ENCODE results near the gene SLC25A30. TPM values are rescaled to one million over a fixed set of nuclear protein-coding genes. Genes with fewer than 3 reads are reported as not detected.

SLC25A30 gene
- total and polyA plus RNA-seq, 8 donors = 2.9 to 51.9 (median 7.3) TPM

DNA sequence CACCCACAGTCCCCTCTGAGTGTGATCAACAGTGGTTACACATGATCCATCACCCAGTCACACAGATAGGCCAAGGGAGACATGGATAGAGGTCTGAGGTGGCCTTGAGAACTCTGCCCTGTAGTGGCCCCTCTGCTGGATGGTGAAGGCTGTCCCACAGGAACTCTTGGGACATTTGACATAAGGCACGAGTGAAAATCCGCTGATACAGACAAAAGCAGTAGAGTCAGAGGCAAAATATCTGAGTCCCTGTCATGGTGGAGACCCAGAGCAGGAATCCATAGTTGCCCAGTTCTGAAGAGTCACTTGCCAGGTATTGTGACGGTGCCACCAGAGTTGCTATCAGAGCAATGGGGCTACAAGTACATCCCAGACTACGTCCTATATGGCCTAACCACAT lies 18.8 kb upstream of the SLC25A30 start:
- H3K27ac ChIP-seq = no peak overlapping the region
- WGBS, 5 donors = 88 to 98% (median 94%) methylated on average over 4 of the region's 4 CpGs
- H3K9me3 ChIP-seq = no peaks in the 10 kb centered on the region
- no peaks in the 10 kb centered on the region for H3K36me3 ChIP-seq
- DNase-seq = no peak
- peaks cover 0 to 15% (median 7%) of the 10 kb centered on the region in 4 donors for H3K4me1 ChIP-seq
- H3K4me3 ChIP-seq = no peak overlapping the region
- TF ChIP-seq POLR2AphosphoS5 (IDR thresholded peaks at IDR 0.05) (no peak), POLR2A (IDR thresholded peaks at IDR 0.05) (no peak), EP300 (IDR thresholded peaks at IDR 0.05) (no peak)
- TF ChIP-seq, protein P1, sequence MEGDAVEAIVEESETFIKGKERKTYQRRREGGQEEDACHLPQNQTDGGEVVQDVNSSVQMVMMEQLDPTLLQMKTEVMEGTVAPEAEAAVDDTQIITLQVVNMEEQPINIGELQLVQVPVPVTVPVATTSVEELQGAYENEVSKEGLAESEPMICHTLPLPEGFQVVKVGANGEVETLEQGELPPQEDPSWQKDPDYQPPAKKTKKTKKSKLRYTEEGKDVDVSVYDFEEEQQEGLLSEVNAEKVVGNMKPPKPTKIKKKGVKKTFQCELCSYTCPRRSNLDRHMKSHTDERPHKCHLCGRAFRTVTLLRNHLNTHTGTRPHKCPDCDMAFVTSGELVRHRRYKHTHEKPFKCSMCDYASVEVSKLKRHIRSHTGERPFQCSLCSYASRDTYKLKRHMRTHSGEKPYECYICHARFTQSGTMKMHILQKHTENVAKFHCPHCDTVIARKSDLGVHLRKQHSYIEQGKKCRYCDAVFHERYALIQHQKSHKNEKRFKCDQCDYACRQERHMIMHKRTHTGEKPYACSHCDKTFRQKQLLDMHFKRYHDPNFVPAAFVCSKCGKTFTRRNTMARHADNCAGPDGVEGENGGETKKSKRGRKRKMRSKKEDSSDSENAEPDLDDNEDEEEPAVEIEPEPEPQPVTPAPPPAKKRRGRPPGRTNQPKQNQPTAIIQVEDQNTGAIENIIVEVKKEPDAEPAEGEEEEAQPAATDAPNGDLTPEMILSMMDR (IDR thresholded peaks at IDR 0.05) = no peak
- intact Hi-C loops (cut with DNase I; ENCODE audit: low total_unique reads) = no loop called here
- no peaks in the 10 kb centered on the region for H3K27me3 ChIP-seq

DNA sequence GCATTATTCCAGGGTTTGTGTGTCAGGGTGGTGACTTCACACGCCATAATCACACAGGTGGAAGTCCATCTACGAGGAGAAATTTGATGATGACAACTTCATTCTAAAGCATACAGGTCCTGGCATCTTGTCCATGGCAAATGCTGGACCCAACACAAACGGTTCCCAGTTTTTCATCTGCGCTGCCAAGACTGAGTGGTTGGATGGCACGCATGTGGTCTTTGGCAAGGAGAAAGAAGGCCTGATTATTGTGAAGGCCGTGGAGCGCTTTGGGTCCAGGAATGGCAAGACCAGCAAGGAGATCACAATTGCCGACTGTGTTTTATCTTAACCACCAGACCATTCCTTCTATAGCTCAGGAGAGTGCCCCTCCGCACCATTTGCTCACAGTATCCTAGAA lies 18.2 kb upstream of the SLC25A30 start:
- H3K36me3 ChIP-seq = no peaks in the 10 kb centered on the region
- intact Hi-C loops (cut with DNase I; ENCODE audit: low total_unique reads) = no loop called here
- 84 to 89% (median 89%) methylated on average over 8 to 9 of the region's 9 CpGs for WGBS, 5 donors

DNA sequence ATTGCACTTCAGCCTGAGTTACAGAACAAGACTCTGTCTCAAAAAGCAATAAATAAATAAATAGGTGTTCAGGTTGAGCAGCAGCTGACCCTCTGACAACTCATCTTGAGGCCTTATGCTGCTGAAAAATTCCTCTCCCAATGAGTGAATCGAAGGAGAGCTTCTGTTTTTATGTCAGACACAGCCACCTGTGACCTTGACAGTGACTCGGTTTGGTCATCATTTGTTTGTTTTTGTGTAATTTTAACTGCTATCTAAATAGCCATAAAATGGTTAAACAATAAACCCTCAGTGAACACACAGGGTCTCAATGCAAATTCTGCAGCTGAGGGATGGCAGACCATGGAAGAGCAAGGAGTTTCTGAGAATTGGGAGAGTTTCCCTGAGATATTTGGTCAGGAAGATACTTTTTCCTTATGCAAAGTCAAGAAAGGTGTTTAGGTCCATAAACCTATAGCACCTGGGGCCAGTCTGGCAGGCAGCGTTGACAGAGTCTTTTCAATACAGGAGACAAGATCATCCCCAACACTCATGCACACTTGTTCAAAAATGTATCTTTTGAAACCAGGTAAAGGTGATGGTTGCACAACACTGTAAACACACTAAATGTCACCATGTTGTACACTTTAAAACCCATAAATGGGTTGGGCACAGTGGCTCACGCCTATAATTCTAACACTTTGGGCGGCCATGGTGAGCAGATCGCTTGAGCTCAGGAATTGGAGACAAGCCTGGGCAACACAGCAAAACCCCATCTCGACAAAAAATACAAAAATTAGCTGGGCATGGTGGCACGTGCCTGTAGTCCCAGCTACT lies 16.6 kb upstream of the SLC25A30 start:
- no peak for TF ChIP-seq POLR2AphosphoS5 (IDR thresholded peaks at IDR 0.05)
- TF ChIP-seq POLR2A (IDR thresholded peaks at IDR 0.05) = no peak
- TF ChIP-seq EP300 (IDR thresholded peaks at IDR 0.05) = no peak
- TF ChIP-seq, protein P1 (IDR thresholded peaks at IDR 0.05) = no peak
- Histone ChIP-seq H3K9me3 (no peaks in the 10 kb centered on the region), H3K36me3 (no peaks in the 10 kb centered on the region), H3K4me3 (no peak overlapping the region), H3K27ac (no peak overlapping the region), H3K27me3 (no peaks in the 10 kb centered on the region), H3K4me1 (no peaks in the 10 kb centered on the region)
- DNase-seq = no peak
- intact Hi-C loops (cut with DNase I; ENCODE audit: low total_unique reads) = no loop called here
- WGBS, 5 donors = 84 to 91% (median 87%) methylated on average over 8 of the region's 8 CpGs

More for the DNA sequence above, 18.2 kb upstream of the SLC25A30 start:
- Histone ChIP-seq H3K27ac (no peak overlapping the region), H3K4me3 (no peak overlapping the region), H3K4me1 (peaks cover 0 to 10% (median 6%) of the 10 kb centered on the region in 4 donors), H3K27me3 (no peaks in the 10 kb centered on the region), H3K9me3 (no peaks in the 10 kb centered on the region)
- DNase-seq = no peak
- TF ChIP-seq POLR2AphosphoS5 (IDR thresholded peaks at IDR 0.05) = no peak
- TF ChIP-seq EP300 (IDR thresholded peaks at IDR 0.05) = no peak
- no peak for TF ChIP-seq POLR2A (IDR thresholded peaks at IDR 0.05)
- TF ChIP-seq, protein P1 (IDR thresholded peaks at IDR 0.05) = no peak

DNA sequence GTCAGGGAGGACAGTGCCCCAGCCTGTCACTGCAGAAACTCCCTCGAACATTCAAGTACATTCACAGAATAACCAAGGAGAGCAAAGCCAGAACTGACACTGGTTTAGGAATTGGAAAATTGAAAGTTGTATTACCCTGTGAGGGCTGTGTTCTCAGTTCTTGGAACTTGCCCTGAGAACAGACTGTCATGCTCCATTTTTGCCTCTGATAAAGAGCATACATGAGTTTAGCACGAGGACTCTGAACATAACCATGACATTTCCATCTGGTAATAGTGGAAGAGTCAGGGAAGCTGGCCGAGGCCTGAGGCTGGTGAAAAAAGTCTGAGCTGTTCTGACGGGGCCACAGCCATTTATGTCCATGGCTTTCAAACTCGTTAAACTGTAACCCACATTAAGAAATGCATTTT lies 15.2 kb upstream of the SLC25A30 start:
- H3K4me1 ChIP-seq = no peaks in the 10 kb centered on the region
- H3K27me3 ChIP-seq = no peaks in the 10 kb centered on the region
- intact Hi-C loops (cut with DNase I; ENCODE audit: low total_unique reads) = no loop called here
- no peak overlapping the region for H3K27ac ChIP-seq
- H3K4me3 ChIP-seq = no peak overlapping the region
- no peaks in the 10 kb centered on the region for H3K9me3 ChIP-seq
- WGBS, 5 donors = 54 to 68% (median 61%) methylated on average over 5 of the region's 5 CpGs
- no peaks in the 10 kb centered on the region for H3K36me3 ChIP-seq
- no peak for DNase-seq
- TF ChIP-seq POLR2A (IDR thresholded peaks at IDR 0.05) (no peak), EP300 (IDR thresholded peaks at IDR 0.05) (no peak), POLR2AphosphoS5 (IDR thresholded peaks at IDR 0.05) (no peak)
- TF ChIP-seq, protein P1 (IDR thresholded peaks at IDR 0.05) = no peak

Measured in stomach (tissue), 9 donors.